B cell (primary cell): ENCODE results near the gene ANKRD24. TPM values are rescaled to one million over a fixed set of nuclear protein-coding genes. Genes with fewer than 3 reads are reported as not detected.
"Not testable (repeated sequence)": the region's sequence is repeated elsewhere in the genome, so short reads cannot be mapped to it uniquely, and the experiment has no call there.

Experiments used
- ATAC-seq: fragments of 200-7000 bp; cut with Tn5 transposase; one replicate; pipeline ENCODE4 v1.10.0; 2021; ENCODE audit warnings: low read depth, mild to moderate bottlenecking, moderate number of reproducible peaks, moderate library complexity
- CTCF ChIA-PET: fragments of 350-600 bp; sonication (Branson Sonifier 250); formaldehyde crosslinking; loops from one replicate; lab custom pipeline; 2021; ENCODE audit warnings: antibody characterized with exemption, inconsistent platforms; lab: Charles Lee
- POLR2A ChIA-PET: fragments of 350-600 bp; sonication (Branson Sonifier 250); formaldehyde crosslinking; loops from one replicate; lab custom pipeline; 2021; ENCODE audit warnings: antibody characterized with exemption; lab: Charles Lee
- DNase-seq: peaks from one replicate; pipeline ENCODE4 v3.0.0; 2013
- H2AFZ ChIP-seq: 2 replicates; pipeline ENCODE4 v1.6.1; 2012; ENCODE audit warnings: mild to moderate bottlenecking, low read depth, low read length; ENCODE audit not compliant: insufficient read depth, poor library complexity, severe bottlenecking
- H3K27ac ChIP-seq, 2 donors: 1 replicate in 1 of 2; 2 replicates in 1 of 2; pipeline ENCODE4 v1.5.1; 2012 to 2013; ENCODE audit warnings: low read length in 2 of 2, mild to moderate bottlenecking in 2 of 2, moderate library complexity in 1 of 2
- H3K27me3 ChIP-seq, 4 experiments: fragments of 200-600 bp in 1 of 4; sonication (generic) in 1 of 4; replicated peaks in 1 of 4; 1 replicate in 2 of 4; 2 replicates in 2 of 4; pipeline versions ENCODE4 v1.6.1 to v1.7.0; 2013 to 2016; ENCODE audit warnings: low read length in 3 of 4, mild to moderate bottlenecking in 2 of 4, mixed read lengths in 1 of 4, moderate library complexity in 1 of 4; ENCODE audit not compliant: insufficient read depth in 4 of 4, control insufficient read depth in 3 of 4; ENCODE audit errors: control extremely low read depth in 1 of 4
- H3K36me3 ChIP-seq, 2 experiments: replicated peaks in 1 of 2; 1 replicate in 1 of 2; 2 replicates in 1 of 2; pipeline versions ENCODE4 v1.6.1 to v1.7.1; 2013; ENCODE audit warnings: low read length in 1 of 2; ENCODE audit not compliant: insufficient read depth in 2 of 2, control insufficient read depth in 1 of 2; ENCODE audit errors: control extremely low read depth in 1 of 2, extremely low read depth in 1 of 2
- H3K4me1 ChIP-seq, 2 donors: fragments of 200-600 bp in 1 of 2; sonication (generic) in 1 of 2; 1 replicate in 1 of 2; 2 replicates in 1 of 2; pipeline versions ENCODE4 v1.5.1 to v1.6.1; 2013 to 2017; ENCODE audit warnings: low read length in 2 of 2; ENCODE audit not compliant: control insufficient read depth in 2 of 2, insufficient read depth in 2 of 2
- H3K4me2 ChIP-seq: replicated peaks from 2 replicates; pipeline ENCODE3; 2012; ENCODE audit warnings: mild to moderate bottlenecking, low read depth, low read length; ENCODE audit not compliant: poor library complexity, severe bottlenecking
- H3K4me3 ChIP-seq, 5 experiments: fragments of 200-600 bp in 1 of 5; sonication (generic) in 1 of 5; 1 replicate in 3 of 5; 2 replicates in 2 of 5; pipeline versions ENCODE4 v1.5.1 to v1.7.0; 2011 to 2016; ENCODE audit warnings: low read length in 4 of 5, mild to moderate bottlenecking in 4 of 5, low read depth in 2 of 5, control low read depth in 1 of 5, moderate library complexity in 1 of 5; ENCODE audit not compliant: insufficient read depth in 1 of 5; ENCODE audit errors: control extremely low read depth in 1 of 5, extremely low read depth in 1 of 5
- H3K79me2 ChIP-seq: fragments of 200-600 bp; sonication (generic); one replicate; pipeline ENCODE4 v1.6.0; 2016; ENCODE audit warnings: low read length; ENCODE audit not compliant: control insufficient read depth, insufficient read depth
- H3K9ac ChIP-seq: fragments of 200-600 bp; sonication (generic); 2 replicates; pipeline ENCODE4 v1.6.1; 2017; ENCODE audit warnings: mild to moderate bottlenecking, low read length, moderate library complexity
- H3K9me3 ChIP-seq, 3 donors: one replicate each; pipeline versions ENCODE4 v1.6.1 to v1.7.1; 2013; ENCODE audit warnings: low read length in 2 of 3; ENCODE audit not compliant: control insufficient read depth in 2 of 3, insufficient read depth in 1 of 3; ENCODE audit errors: control extremely low read depth in 1 of 3
- H4K20me1 ChIP-seq: 2 replicates; pipeline ENCODE4 v1.6.0; 2012; ENCODE audit warnings: mild to moderate bottlenecking, low read length; ENCODE audit not compliant: insufficient read depth, control insufficient read depth, poor library complexity, severe bottlenecking
- H3K27ac Mint-ChIP-seq: one replicate; pipeline ENCODE4 v1.8.0; 2021; ENCODE audit warnings: mixed read lengths
- H3K27me3 Mint-ChIP-seq: one replicate; pipeline ENCODE4 v1.8.0; 2021; ENCODE audit warnings: mixed read lengths
- H3K4me1 Mint-ChIP-seq: one replicate; pipeline ENCODE4 v1.8.0; 2021; ENCODE audit warnings: mixed read lengths
- H3K4me3 Mint-ChIP-seq: one replicate; pipeline ENCODE4 v1.8.0; 2021; ENCODE audit warnings: mixed read lengths
- H3K9me3 Mint-ChIP-seq: one replicate; pipeline ENCODE4 v1.8.0; 2022; ENCODE audit warnings: mixed read lengths; ENCODE audit not compliant: insufficient read depth
- CTCF ChIP-seq: fragments of 200-600 bp; IDR thresholded peaks from one replicate; pipeline ENCODE4 v1.8.0; 2022; ENCODE audit warnings: antibody characterized with exemption, mild to moderate bottlenecking
- EZH2 ChIP-seq: IDR thresholded peaks from 2 replicates; pipeline ENCODE4 v1.6.1; 2012; ENCODE audit warnings: borderline replicate concordance, low read depth, mild to moderate bottlenecking, moderate library complexity, low read length; ENCODE audit not compliant: insufficient read depth, poor library complexity, severe bottlenecking
- WGBS: methylation state at CpG from one replicate; pipeline ENCODE4 v1.1.5; 2013; ENCODE audit warnings: missing lambda C conversion rate; ENCODE audit not compliant: insufficient coverage; 5-methylcytosine and 5-hydroxymethylcytosine counted together
- intact Hi-C: fragments of 100-400 bp; cut with micrococcal nuclease; formaldehyde crosslinking; loops from one replicate; pipeline ENCODE4 v1.10.0; 2022
- polyA plus RNA-seq: library from polyadenylated mRNA; depleted of rRNA; stranded (reverse); fragments of >200 nt; gene quantifications from 2 replicates; pipeline ENCODE4 v1.2.3, GENCODE V29; 2012
- total RNA-seq, 2 donors: library from RNA; stranded (reverse); fragments of 120-200 nt in 1 of 2; gene quantifications; 1 replicate in 1 of 2; 2 replicates in 1 of 2; pipeline versions ENCODE4 v1.2.3 to v1.2.4, GENCODE V29; 2013 to 2022

ANKRD24 gene
- total and polyA plus RNA-seq, 2 donors (not counting 1 experiment from before 2014, with no cell fraction given): 0.37 to 1.5 TPM

GRCh38 chr19:4154571-4155312 is 27.7 kb upstream of the ANKRD24 start:
- no peak overlapping the region for H3K27ac Mint-ChIP-seq
- DNase-seq (no peak), ATAC-seq (no peak)
- Histone ChIP-seq H3K9ac (no peak overlapping the region), H4K20me1 (no peaks in the 10 kb centered on the region), H2AFZ (no peak overlapping the region), H3K4me2 (no peak overlapping the region), H3K27ac (no peak overlapping the region), H3K9me3 (no peaks in the 10 kb centered on the region), H3K27me3 (peaks cover 0 to 10% (median 1%) of the 10 kb centered on the region in 4 experiments), H3K79me2 (no peaks in the 10 kb centered on the region), H3K36me3 (no peaks in the 10 kb centered on the region), H3K4me1 (no peaks in the 10 kb centered on the region), H3K4me3 (no peak overlapping the region)
- no peaks in the 10 kb centered on the region for H3K4me1 Mint-ChIP-seq
- no peaks in the 10 kb centered on the region for H3K9me3 Mint-ChIP-seq
- TF ChIP-seq EZH2: no peak
- no peak for TF ChIP-seq CTCF
- intact Hi-C loops: no loop called here
- 87% methylated on average over 21 of the region's 21 CpGs for WGBS
- POLR2A ChIA-PET: no interaction called here
- peaks cover 9% of the 10 kb centered on the region for H3K27me3 Mint-ChIP-seq
- CTCF ChIA-PET: interaction anchor here (0.6 kb wide), 1 partner anchor 14 kb away, joined by 4 read pairs; no protein-coding TSS in a partner anchor
- no peak overlapping the region for H3K4me3 Mint-ChIP-seq

- POLR2A ChIA-PET: no interaction called here
- Histone ChIP-seq H3K4me3 (no peak overlapping the region), H4K20me1 (no peaks in the 10 kb centered on the region), H3K36me3 (no peaks in the 10 kb centered on the region), H3K79me2 (no peaks in the 10 kb centered on the region), H3K4me1 (no peaks in the 10 kb centered on the region), H2AFZ (no peak overlapping the region), H3K27ac (no peak overlapping the region), H3K9ac (no peak overlapping the region), H3K4me2 (no peak overlapping the region), H3K27me3 (peaks cover 0 to 4% (median 0%) of the 10 kb centered on the region in 4 experiments), H3K9me3 (no peaks in the 10 kb centered on the region)
- Mint-ChIP-seq H3K4me1 (no peaks in the 10 kb centered on the region), H3K9me3 (no peaks in the 10 kb centered on the region), H3K27me3 (no peaks in the 10 kb centered on the region), H3K27ac (no peak overlapping the region), H3K4me3 (no peak overlapping the region)
- intact Hi-C loops: no loop called here
- ATAC-seq: no peak
- CTCF ChIA-PET: interaction anchor here (0.6 to 1.9 kb wide), 2 partner anchors 17 to 31 kb away, joined by 4 to 8 read pairs; no protein-coding TSS in a partner anchor
- WGBS: 84% methylated on average over 6 of the region's 6 CpGs
- TF ChIP-seq CTCF (no peak), EZH2 (no peak)
- no peak for DNase-seq
These were observed 25.3 kb upstream of the ANKRD24 start for GRCh38 chr19:4157164-4157563.

DNA sequence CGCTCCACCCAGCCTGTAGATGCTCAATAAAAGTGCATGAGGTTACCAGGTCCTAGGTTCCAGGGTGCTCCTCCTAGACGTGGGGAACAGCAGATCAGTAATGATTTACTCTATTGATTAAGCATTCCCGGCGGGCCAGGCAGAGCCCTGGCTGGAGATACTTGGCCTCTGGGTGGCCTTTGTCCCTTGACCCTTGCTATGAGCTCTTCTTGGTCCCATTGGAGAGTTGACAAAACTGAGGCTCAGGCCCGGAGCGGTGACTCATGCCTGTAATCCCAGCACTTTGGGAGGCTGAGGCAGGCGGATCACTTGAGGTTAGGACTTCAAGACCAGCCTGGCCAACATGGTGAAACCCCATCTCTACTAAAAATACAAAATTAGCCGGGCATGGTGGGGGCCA is 24.5 kb upstream of the ANKRD24 start:
- intact Hi-C loops, H3K27me3 Mint-ChIP-seq, H3K4me3 Mint-ChIP-seq, H3K27ac Mint-ChIP-seq, H3K4me1 ChIP-seq, H2AFZ ChIP-seq, H3K4me3 ChIP-seq, H3K36me3 ChIP-seq, H3K9me3 ChIP-seq, DNase-seq, H3K27me3 ChIP-seq, ATAC-seq, H3K9me3 Mint-ChIP-seq, H3K9ac ChIP-seq, H3K27ac ChIP-seq, H3K4me1 Mint-ChIP-seq, H3K4me2 ChIP-seq, H3K79me2 ChIP-seq, H4K20me1 ChIP-seq: not testable (repeated sequence)
- 86% methylated on average over 8 of the region's 8 CpGs for WGBS
- ChIA-PET CTCF (interaction anchor here (0.6 to 1.9 kb wide), 3 partner anchors 18 to 147 kb away, joined by 4 to 8 read pairs (median 4); no protein-coding TSS in a partner anchor), POLR2A (interaction anchor here (0.7 kb wide), 1 partner anchor 175 kb away, joined by 8 read pairs; no protein-coding TSS in a partner anchor)
